GM12878 (cell line): Measurements from ENCODE around the gene SPRY4.

Source experiments
- ATF7 ChIP-seq: fragments of 450-650 bp; IDR thresholded peaks from 2 replicates; pipeline ENCODE4 v1.6.1; 2016; ENCODE audit warnings: low read depth, mild to moderate bottlenecking
- CTCF ChIP-seq, 3 experiments: IDR thresholded peaks in 2 of 3; conservative IDR thresholded peaks in 1 of 3; 2 replicates each; pipeline ENCODE4 v1.5.1; 2011; ENCODE audit warnings: low read depth in 3 of 3, low read length in 3 of 3, mild to moderate bottlenecking in 3 of 3, control low read depth in 2 of 3, moderate library complexity in 2 of 3, inconsistent platforms in 1 of 3, mixed read lengths in 1 of 3; ENCODE audit not compliant: control insufficient read depth in 2 of 3, insufficient read depth in 1 of 3; ENCODE audit errors: extremely low read depth in 1 of 3
- CUX1 ChIP-seq: IDR thresholded peaks from 2 replicates; pipeline ENCODE4 v1.6.1; 2012; ENCODE audit warnings: improper control_type of control experiment, low read depth, low read length; ENCODE audit not compliant: insufficient replicate concordance
- IKZF1 ChIP-seq: fragments of 450-650 bp; conservative IDR thresholded peaks from 2 replicates; pipeline ENCODE4 v1.6.1; 2017; ENCODE audit warnings: antibody characterized with exemption, mild to moderate bottlenecking
- MAX ChIP-seq: IDR thresholded peaks from 2 replicates; pipeline ENCODE4 v1.6.1; 2012; ENCODE audit warnings: low read depth, low read length, improper control_type of control experiment
- MXI1 ChIP-seq: fragments of 150-350 bp; IDR thresholded peaks from 2 replicates; pipeline ENCODE4 v1.6.1; 2011; ENCODE audit warnings: low read depth, mild to moderate bottlenecking, inconsistent platforms, low read length, improper control_type of control experiment
- POLR2A ChIP-seq: IDR thresholded peaks from 2 replicates; pipeline ENCODE4 v1.6.1; 2011; ENCODE audit warnings: low read depth, mild to moderate bottlenecking, low read length
- RAD21 ChIP-seq: IDR thresholded peaks from 2 replicates; pipeline ENCODE4 v1.6.1; 2011; ENCODE audit warnings: mild to moderate bottlenecking, low read depth, low read length, moderate library complexity; ENCODE audit not compliant: insufficient read depth
- STAT1 ChIP-seq: fragments of 450-650 bp; conservative IDR thresholded peaks from 2 replicates; pipeline ENCODE4 v1.6.1; 2014; ENCODE audit warnings: antibody characterized with exemption, mild to moderate bottlenecking
- YY1 ChIP-seq: IDR thresholded peaks from 2 replicates; pipeline ENCODE4 v1.6.1; 2011; ENCODE audit warnings: low read depth, mild to moderate bottlenecking, low read length
- ZZZ3 ChIP-seq: IDR thresholded peaks from 2 replicates; pipeline ENCODE4 v1.6.1; 2011; ENCODE audit warnings: low read depth; ENCODE audit not compliant: control insufficient read depth, insufficient read length
- TF ChIP-seq, protein P1 (sequence below): IDR thresholded peaks from 2 replicates; pipeline ENCODE4 v1.6.1; 2011; ENCODE audit warnings: mild to moderate bottlenecking, low read depth, low read length, moderate library complexity; ENCODE audit not compliant: insufficient replicate concordance

DNA sequence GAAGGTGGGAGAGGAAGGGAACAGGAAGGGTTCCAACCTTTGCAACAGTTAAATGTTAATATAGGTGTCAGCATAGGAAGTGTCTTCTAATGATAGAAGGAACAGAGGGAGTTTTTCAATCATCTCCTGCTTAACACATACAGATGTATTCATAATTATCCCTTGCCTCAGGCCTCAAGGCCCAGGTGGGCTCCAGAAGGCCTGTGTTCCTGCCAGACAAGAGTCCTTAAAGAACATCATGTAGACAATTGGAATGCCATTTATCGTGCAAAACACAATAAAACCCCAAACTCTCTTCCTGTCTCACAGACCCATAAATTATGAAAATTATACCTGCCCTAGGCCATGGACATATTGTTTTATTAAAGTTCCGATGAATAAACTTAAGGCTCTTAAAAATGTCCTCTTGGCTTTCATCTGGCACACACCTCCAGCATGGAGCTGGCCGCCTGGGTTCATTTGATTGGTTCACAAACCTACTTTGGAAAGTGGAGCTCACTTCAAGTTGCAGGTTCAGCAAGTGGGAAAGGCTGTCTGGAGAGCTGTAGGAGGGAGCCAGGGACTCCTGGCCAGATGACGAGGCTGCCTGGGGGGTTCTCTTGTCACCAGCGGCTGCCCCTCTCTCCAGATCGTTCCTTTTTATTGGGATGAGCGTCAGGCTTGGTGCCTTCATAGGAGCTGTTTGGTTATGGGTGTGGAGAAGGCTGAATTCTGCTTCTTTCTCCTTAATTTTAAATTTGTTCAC, 17.5 kb downstream of the SPRY4 start:
- TF ChIP-seq, protein P1, sequence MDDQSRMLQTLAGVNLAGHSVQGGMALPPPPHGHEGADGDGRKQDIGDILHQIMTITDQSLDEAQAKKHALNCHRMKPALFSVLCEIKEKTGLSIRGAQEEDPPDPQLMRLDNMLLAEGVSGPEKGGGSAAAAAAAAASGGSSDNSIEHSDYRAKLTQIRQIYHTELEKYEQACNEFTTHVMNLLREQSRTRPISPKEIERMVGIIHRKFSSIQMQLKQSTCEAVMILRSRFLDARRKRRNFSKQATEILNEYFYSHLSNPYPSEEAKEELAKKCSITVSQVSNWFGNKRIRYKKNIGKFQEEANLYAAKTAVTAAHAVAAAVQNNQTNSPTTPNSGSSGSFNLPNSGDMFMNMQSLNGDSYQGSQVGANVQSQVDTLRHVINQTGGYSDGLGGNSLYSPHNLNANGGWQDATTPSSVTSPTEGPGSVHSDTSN, result no peak
- no peak for TF ChIP-seq CTCF (IDR thresholded peaks at IDR 0.05 in 2 of 3, conservative IDR thresholded peaks at IDR 0.05 in 1 of 3; ENCODE audit: control insufficient read depth in 2 of 3, extremely low read depth in 1 of 3, insufficient read depth in 1 of 3, low read depth in 3 of 3, low read length in 3 of 3)
- TF ChIP-seq STAT1, result no peak
- no peak for TF ChIP-seq ATF7
- TF ChIP-seq MAX, result no peak
- no peak for TF ChIP-seq IKZF1
- TF ChIP-seq POLR2A, result no peak
- TF ChIP-seq YY1, result no peak
- TF ChIP-seq MXI1, result no peak
- no peak for TF ChIP-seq ZZZ3
- TF ChIP-seq CUX1, result no peak
- no peak for TF ChIP-seq RAD21
